DND-41 (cell line): ENCODE measurements around the gene CACNB1.

Experiments
- EZH2 ChIP-seq: IDR thresholded peaks from 3 replicates; pipeline ENCODE4 v1.6.1; 2012; ENCODE audit warnings: borderline replicate concordance, low read depth, mild to moderate bottlenecking, moderate library complexity, low read length, inconsistent platforms; ENCODE audit not compliant: severe bottlenecking
- TF ChIP-seq, protein P1 (sequence below): IDR thresholded peaks from 2 replicates; pipeline ENCODE4 v1.5.1; 2012; ENCODE audit warnings: borderline replicate concordance, low read length, moderate library complexity, mild to moderate bottlenecking; ENCODE audit not compliant: poor library complexity, severe bottlenecking; ENCODE audit errors: extremely low read depth

- TF ChIP-seq, protein P1, sequence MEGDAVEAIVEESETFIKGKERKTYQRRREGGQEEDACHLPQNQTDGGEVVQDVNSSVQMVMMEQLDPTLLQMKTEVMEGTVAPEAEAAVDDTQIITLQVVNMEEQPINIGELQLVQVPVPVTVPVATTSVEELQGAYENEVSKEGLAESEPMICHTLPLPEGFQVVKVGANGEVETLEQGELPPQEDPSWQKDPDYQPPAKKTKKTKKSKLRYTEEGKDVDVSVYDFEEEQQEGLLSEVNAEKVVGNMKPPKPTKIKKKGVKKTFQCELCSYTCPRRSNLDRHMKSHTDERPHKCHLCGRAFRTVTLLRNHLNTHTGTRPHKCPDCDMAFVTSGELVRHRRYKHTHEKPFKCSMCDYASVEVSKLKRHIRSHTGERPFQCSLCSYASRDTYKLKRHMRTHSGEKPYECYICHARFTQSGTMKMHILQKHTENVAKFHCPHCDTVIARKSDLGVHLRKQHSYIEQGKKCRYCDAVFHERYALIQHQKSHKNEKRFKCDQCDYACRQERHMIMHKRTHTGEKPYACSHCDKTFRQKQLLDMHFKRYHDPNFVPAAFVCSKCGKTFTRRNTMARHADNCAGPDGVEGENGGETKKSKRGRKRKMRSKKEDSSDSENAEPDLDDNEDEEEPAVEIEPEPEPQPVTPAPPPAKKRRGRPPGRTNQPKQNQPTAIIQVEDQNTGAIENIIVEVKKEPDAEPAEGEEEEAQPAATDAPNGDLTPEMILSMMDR: peak; percentile 91
- TF ChIP-seq EZH2: no peak
Observed at GRCh38 chr17:39231591-39232551, 34.4 kb upstream of the CACNB1 start.
